Measurements from ENCODE around the gene AIDA.
"Not testable (repeated sequence)": the region's sequence is repeated elsewhere in the genome, so short reads cannot be mapped to it uniquely, and the experiment has no call there.

AIDA gene

DNA sequence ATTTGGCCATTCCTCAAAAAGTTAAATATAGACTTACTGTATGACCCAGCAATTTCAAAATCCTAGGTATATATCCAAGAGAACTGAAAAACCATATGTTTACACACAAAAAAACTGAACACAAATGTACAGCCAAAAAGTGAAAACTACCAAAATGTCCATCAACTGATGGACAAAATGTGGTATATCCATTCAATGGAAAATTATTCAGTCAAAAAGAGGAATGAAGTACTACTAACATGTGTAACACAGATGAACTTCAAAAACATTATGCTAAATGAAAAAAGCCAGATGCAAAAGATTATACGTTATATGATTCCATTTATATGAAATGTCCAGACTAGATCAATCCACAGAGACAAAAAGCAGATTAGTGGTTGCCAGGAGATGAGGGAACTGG is 8.0 kb downstream of the AIDA start:
- Histone ChIP-seq H3K36me3 (ENCODE audit: control insufficient read depth, insufficient read depth, low read length) (peaks cover 12% of the 10 kb centered on the region), H3K4me1 (ENCODE audit: control insufficient read depth, insufficient read depth, low read length) (no peaks in the 10 kb centered on the region), H3K9ac (ENCODE audit: low read depth, low read length) (no peak overlapping the region), H3K4me3 (ENCODE audit: low read depth, low read length) (no peak overlapping the region), H3K27me3 (ENCODE audit: control insufficient read depth, insufficient read depth, low read length) (no peaks in the 10 kb centered on the region), H3K9me3 (ENCODE audit: control insufficient read depth, insufficient read depth, low read length) (no peaks in the 10 kb centered on the region)

DNA sequence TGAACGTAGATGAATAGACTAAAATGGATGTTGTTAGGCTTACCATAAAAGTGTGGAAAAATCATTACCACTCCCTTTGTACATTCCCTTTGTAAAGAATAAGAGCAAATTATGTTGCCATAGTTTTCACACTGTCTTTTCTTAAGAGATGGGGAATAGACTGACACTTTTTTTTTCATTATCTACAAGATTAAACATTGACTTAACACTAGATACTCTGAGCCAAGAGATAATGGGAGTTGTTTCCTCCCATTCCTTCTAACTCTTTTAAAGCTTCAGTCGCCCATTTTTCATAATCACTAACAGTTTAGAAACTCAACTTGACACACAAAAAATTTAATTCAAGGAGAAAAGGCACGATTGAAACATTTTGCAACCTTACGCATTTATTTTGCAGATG is 10.1 kb downstream of the AIDA start:
- Histone ChIP-seq H3K4me1 (ENCODE audit: control insufficient read depth, insufficient read depth, low read length) (no peaks in the 10 kb centered on the region), H3K36me3 (ENCODE audit: control insufficient read depth, insufficient read depth, low read length) (peaks cover 12% of the 10 kb centered on the region), H3K9me3 (ENCODE audit: control insufficient read depth, insufficient read depth, low read length) (no peaks in the 10 kb centered on the region), H3K9ac (ENCODE audit: low read depth, low read length) (no peak overlapping the region), H3K27me3 (ENCODE audit: control insufficient read depth, insufficient read depth, low read length) (no peaks in the 10 kb centered on the region), H3K4me3 (ENCODE audit: low read depth, low read length) (no peak overlapping the region)

DNA sequence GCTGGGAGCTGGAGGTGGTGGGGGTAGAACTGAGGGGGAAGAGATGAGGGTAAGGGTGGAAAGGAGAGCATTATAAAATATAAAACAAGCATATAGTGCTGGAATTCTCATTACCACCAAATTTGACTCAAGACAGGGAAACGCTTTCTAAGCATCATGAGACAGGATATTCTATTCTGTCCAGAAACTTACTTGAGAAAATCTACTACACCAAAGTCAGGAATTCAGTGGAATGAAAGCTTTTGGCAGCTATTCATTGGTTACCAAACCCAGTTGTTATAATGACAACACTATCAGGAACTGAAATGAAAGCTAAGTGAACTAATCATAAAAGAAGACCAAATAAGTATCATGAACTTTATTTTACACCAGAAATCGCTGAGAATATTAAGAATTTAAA is 14.5 kb downstream of the AIDA start:
- Histone ChIP-seq H3K27me3 (ENCODE audit: control insufficient read depth, insufficient read depth, low read length) (no peaks in the 10 kb centered on the region), H3K9ac (ENCODE audit: low read depth, low read length) (no peak overlapping the region), H3K9me3 (ENCODE audit: control insufficient read depth, insufficient read depth, low read length) (no peaks in the 10 kb centered on the region), H3K36me3 (ENCODE audit: control insufficient read depth, insufficient read depth, low read length) (peaks cover 12% of the 10 kb centered on the region), H3K4me1 (ENCODE audit: control insufficient read depth, insufficient read depth, low read length) (no peaks in the 10 kb centered on the region), H3K4me3 (ENCODE audit: low read depth, low read length) (no peak overlapping the region)

DNA sequence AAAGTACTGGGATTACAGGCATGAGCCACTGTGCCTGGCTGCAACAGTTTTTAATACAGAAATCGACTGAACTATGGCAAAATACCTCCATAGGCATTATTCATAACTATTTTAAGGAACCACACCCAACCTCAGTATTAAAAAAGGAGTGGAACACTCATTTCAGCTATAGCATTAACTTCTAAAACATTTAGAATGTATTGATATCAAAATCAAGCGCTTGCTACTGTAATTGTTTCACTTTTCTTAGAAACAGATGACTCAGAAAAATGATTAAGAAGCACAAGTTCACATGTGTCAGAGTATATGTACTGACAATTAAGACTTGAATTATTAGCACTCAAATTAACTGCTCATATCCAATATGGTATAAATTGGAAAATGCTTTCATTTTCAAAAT is 15.1 kb downstream of the AIDA start:
- Histone ChIP-seq H3K9ac (ENCODE audit: low read depth, low read length) (no peak overlapping the region), H3K27me3 (ENCODE audit: control insufficient read depth, insufficient read depth, low read length) (no peaks in the 10 kb centered on the region), H3K36me3 (ENCODE audit: control insufficient read depth, insufficient read depth, low read length) (peaks cover 6% of the 10 kb centered on the region), H3K9me3 (ENCODE audit: control insufficient read depth, insufficient read depth, low read length) (no peaks in the 10 kb centered on the region), H3K4me3 (ENCODE audit: low read depth, low read length) (no peak overlapping the region), H3K4me1 (ENCODE audit: control insufficient read depth, insufficient read depth, low read length) (no peaks in the 10 kb centered on the region)

DNA sequence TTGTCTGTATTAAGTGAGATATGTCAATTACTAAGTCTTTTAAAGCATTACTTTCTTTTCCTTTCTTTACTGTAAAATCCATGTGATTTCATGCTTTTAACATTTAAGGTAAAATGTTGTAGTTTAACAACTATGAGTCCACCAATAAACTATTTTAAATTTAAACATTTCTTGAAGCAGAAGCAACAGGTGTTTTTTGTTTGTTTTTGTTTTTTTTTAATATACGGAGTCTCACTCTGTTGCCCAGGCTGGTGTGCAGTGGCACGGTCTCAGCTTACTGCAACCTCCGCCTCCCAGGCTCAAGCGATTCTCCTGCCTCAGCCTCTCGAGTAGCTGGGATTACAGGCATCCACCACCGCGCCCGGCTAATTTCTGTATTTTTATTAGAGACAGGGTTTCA is 15.6 kb downstream of the AIDA start:
- no peak overlapping the region for H3K9ac ChIP-seq (ENCODE audit: low read depth, low read length)
- H3K27me3 ChIP-seq (ENCODE audit: control insufficient read depth, insufficient read depth, low read length), result no peaks in the 10 kb centered on the region
- H3K9me3 ChIP-seq (ENCODE audit: control insufficient read depth, insufficient read depth, low read length), result no peaks in the 10 kb centered on the region
- no peaks in the 10 kb centered on the region for H3K4me1 ChIP-seq (ENCODE audit: control insufficient read depth, insufficient read depth, low read length)
- peaks cover 5% of the 10 kb centered on the region for H3K36me3 ChIP-seq (ENCODE audit: control insufficient read depth, insufficient read depth, low read length)
- no peak overlapping the region for H3K4me3 ChIP-seq (ENCODE audit: low read depth, low read length)

DNA sequence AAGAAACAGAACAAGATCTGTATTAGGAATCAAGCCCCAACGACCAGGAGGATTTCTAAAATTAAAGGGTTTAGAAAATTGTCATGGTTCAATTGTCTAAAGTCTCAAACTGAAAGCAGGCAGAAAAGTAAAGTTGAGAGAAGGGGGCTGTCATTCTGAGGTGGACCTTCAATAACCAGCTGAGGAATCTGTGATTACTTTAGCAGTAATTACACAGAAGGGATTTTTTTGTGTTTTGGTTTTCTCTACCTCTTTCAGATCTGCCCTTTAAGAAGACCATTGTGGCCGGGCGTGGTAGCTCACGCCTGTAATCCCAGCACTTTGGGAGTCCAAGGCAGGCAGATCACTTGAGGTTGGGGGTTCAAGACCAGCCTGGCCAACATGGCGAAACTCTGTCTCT is 17.4 kb downstream of the AIDA start:
- Histone ChIP-seq H3K4me1 (ENCODE audit: control insufficient read depth, insufficient read depth, low read length) (no peaks in the 10 kb centered on the region), H3K9me3 (ENCODE audit: control insufficient read depth, insufficient read depth, low read length) (no peaks in the 10 kb centered on the region), H3K27me3 (ENCODE audit: control insufficient read depth, insufficient read depth, low read length) (no peaks in the 10 kb centered on the region), H3K36me3 (ENCODE audit: control insufficient read depth, insufficient read depth, low read length) (no peaks in the 10 kb centered on the region), H3K9ac (ENCODE audit: low read depth, low read length) (no peak overlapping the region), H3K4me3 (ENCODE audit: low read depth, low read length) (no peak overlapping the region)

DNA sequence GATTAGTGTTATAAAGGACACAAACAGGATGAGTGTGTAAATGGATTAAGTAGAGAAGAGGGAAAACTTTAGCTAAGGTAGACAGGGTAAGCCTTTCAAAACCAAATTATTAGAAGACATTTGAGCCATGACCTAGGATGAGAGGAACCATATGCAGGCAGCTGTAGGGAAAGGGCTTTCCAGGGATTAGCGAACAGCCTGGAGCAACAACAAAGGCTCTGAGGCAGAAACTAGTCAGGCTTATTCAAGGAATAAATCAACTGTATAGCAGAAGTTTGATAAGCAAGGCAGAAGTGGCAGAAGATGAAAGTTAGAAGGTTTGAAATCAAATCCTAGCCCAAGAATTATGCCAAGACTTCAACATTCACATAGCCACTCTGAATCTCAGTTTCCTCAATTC is 21.3 kb downstream of the AIDA start:
- H3K9ac ChIP-seq (ENCODE audit: low read depth, low read length), result no peak overlapping the region
- H3K9me3 ChIP-seq (ENCODE audit: control insufficient read depth, insufficient read depth, low read length), result no peaks in the 10 kb centered on the region
- no peaks in the 10 kb centered on the region for H3K4me1 ChIP-seq (ENCODE audit: control insufficient read depth, insufficient read depth, low read length)
- H3K36me3 ChIP-seq (ENCODE audit: control insufficient read depth, insufficient read depth, low read length), result peaks cover 6% of the 10 kb centered on the region
- no peak overlapping the region for H3K4me3 ChIP-seq (ENCODE audit: low read depth, low read length)
- no peaks in the 10 kb centered on the region for H3K27me3 ChIP-seq (ENCODE audit: control insufficient read depth, insufficient read depth, low read length)

DNA sequence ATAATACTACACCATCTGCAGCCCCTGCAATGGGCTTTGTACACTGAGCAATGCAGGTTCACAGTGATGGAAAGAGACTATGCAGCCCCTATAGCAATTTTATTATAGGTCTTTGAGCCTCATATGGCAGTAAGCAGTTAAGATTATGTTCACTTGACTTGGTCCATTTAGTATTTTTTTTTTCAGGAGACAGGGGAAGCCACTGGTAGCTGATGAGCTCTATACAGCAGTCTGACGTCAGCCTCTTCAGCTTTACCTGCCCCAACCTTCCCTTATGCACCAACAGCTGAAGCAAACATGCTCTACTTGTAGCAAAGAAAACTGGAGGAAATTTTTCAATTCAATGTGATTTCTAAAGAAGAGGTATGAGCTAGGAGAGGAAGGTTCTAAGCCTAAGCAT is 32.2 kb downstream of the AIDA start:
- H3K27me3 ChIP-seq (ENCODE audit: control insufficient read depth, insufficient read depth, low read length), result no peaks in the 10 kb centered on the region
- no peaks in the 10 kb centered on the region for H3K9me3 ChIP-seq (ENCODE audit: control insufficient read depth, insufficient read depth, low read length)
- no peak overlapping the region for H3K4me3 ChIP-seq (ENCODE audit: low read depth, low read length)
- H3K4me1 ChIP-seq (ENCODE audit: control insufficient read depth, insufficient read depth, low read length), result no peaks in the 10 kb centered on the region
- no peak overlapping the region for H3K9ac ChIP-seq (ENCODE audit: low read depth, low read length)
- H3K36me3 ChIP-seq (ENCODE audit: control insufficient read depth, insufficient read depth, low read length), result no peaks in the 10 kb centered on the region

DNA sequence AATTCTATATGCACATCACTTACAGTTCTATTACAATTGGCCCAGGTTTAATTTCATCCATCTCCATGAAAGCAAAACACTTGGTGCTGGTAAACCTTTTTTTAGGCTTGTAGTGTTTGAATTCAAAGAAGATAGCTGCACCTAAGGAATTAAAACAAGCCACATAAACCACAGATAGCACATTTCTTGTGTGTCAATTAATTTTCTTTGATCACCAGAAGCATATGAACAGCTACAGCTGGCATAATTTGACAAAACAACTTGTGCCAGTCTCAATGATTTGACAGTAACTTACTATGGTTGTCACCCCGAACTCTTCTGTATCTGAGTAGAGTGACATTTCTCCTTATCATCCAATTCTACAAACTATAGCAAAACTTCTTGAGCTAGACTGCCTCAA is 42.2 kb downstream of the AIDA start:
- Histone ChIP-seq H3K4me1 (ENCODE audit: control insufficient read depth, insufficient read depth, low read length) (no peaks in the 10 kb centered on the region), H3K27me3 (ENCODE audit: control insufficient read depth, insufficient read depth, low read length) (no peaks in the 10 kb centered on the region), H3K36me3 (ENCODE audit: control insufficient read depth, insufficient read depth, low read length) (peaks cover 3% of the 10 kb centered on the region), H3K4me3 (ENCODE audit: low read depth, low read length) (no peak overlapping the region), H3K9ac (ENCODE audit: low read depth, low read length) (no peak overlapping the region), H3K9me3 (ENCODE audit: control insufficient read depth, insufficient read depth, low read length) (no peaks in the 10 kb centered on the region)

DNA sequence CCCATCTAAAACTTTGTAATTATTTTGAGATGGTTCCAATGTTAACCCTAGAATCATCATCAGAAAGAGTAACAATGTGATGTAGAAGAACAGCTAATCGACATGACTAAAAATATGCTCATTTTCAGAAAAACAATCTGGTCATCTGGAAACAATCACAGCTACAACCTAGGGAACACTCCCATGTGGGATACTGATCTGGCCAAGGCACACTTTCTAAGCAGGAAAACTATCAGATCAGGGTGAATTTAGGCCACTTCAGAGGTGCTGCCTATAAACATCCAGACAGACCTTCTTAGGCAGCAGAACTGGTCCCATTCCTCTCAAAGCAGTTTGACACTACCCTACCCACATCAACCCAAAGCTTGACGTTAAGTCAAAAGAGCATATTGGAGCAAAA is 43.2 kb downstream of the AIDA start:
- not testable (repeated sequence) for H3K9ac ChIP-seq (ENCODE audit: low read depth, low read length); H3K36me3 ChIP-seq (ENCODE audit: control insufficient read depth, insufficient read depth, low read length); H3K9me3 ChIP-seq (ENCODE audit: control insufficient read depth, insufficient read depth, low read length); H3K4me1 ChIP-seq (ENCODE audit: control insufficient read depth, insufficient read depth, low read length); H3K27me3 ChIP-seq (ENCODE audit: control insufficient read depth, insufficient read depth, low read length); H3K4me3 ChIP-seq (ENCODE audit: low read depth, low read length)

DNA sequence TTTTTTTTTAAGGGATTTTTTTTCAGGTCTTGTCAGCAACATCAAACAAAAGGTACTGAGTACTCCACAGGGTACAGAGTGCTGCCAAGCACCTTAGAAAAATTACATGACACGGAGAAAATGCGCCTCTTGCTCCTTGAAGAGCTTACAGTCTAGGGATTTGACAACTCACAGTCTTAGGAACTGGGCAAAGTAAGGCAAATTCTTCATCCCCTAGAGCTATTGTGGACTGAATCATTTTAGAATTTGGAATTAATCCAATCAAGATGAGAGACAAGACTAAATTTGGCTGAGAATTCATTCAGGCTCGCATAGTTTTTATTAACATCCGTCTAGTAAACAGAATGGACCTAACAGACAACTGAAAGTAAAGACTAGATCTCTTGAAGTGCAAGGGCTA is 44.1 kb downstream of the AIDA start:
- not testable (repeated sequence) for H3K4me3 ChIP-seq (ENCODE audit: low read depth, low read length); H3K27me3 ChIP-seq (ENCODE audit: control insufficient read depth, insufficient read depth, low read length); H3K4me1 ChIP-seq (ENCODE audit: control insufficient read depth, insufficient read depth, low read length); H3K9ac ChIP-seq (ENCODE audit: low read depth, low read length); H3K9me3 ChIP-seq (ENCODE audit: control insufficient read depth, insufficient read depth, low read length)
- H3K36me3 ChIP-seq (ENCODE audit: control insufficient read depth, insufficient read depth, low read length), result peaks cover 10% of the 10 kb centered on the region

DNA sequence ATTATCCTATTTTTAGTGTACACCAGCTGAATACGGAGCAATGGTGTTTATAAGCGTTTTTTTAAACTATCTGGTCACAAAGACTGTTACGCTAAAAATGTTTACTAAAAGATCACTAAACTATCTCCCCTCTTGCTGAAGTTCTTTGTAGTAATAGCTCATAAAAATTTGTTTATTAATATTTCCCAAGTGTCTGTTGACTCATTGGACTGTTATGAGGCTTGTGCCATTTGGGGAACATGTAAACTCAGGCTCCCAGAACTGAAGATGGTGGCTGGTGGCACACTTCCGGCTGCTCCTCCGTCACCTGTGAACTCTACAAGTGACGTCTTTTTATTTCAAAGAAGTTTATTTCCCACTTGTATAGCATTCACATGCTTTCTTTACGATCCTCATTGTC is 46.3 kb downstream of the AIDA start:
- Histone ChIP-seq H3K27me3 (ENCODE audit: control insufficient read depth, insufficient read depth, low read length) (no peaks in the 10 kb centered on the region), H3K4me3 (ENCODE audit: low read depth, low read length) (no peak overlapping the region), H3K4me1 (ENCODE audit: control insufficient read depth, insufficient read depth, low read length) (no peaks in the 10 kb centered on the region), H3K36me3 (ENCODE audit: control insufficient read depth, insufficient read depth, low read length) (peaks cover 14% of the 10 kb centered on the region), H3K9ac (ENCODE audit: low read depth, low read length) (no peak overlapping the region), H3K9me3 (ENCODE audit: control insufficient read depth, insufficient read depth, low read length) (no peaks in the 10 kb centered on the region)

DNA sequence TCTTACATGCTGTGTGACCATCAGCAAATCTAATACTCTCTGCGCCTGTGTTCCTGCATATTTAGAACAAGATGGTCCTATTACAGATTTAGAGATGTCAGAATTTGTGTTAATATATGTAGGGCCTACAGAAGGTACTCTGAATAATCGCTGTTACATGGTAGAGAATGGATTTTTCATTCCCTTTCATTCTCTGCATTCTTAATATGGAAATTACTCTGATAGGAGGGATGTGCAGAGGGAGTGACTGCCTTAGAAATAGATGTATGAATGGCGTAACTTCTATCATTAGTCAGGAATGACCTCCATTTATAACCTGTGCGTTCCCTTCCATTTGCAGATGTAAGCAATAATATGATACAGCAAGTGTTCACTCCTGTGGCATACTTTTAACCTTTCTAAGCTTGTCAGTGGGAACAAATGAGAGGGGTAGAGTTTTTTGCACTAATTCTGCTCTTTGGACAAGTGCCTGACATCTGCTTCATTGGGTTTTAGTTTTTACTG is 48.8 kb downstream of the AIDA start:
- no peaks in the 10 kb centered on the region for H3K27me3 ChIP-seq (ENCODE audit: control insufficient read depth, insufficient read depth, low read length)
- no peak overlapping the region for H3K4me3 ChIP-seq (ENCODE audit: low read depth, low read length)
- no peaks in the 10 kb centered on the region for H3K4me1 ChIP-seq (ENCODE audit: control insufficient read depth, insufficient read depth, low read length)
- H3K9ac ChIP-seq (ENCODE audit: low read depth, low read length), result no peak overlapping the region
- H3K9me3 ChIP-seq (ENCODE audit: control insufficient read depth, insufficient read depth, low read length), result no peaks in the 10 kb centered on the region
- peaks cover 14% of the 10 kb centered on the region for H3K36me3 ChIP-seq (ENCODE audit: control insufficient read depth, insufficient read depth, low read length)

Measured in iPS-15b (cell line).